Ishikawa (cell line): ENCODE results near the gene IL4R.

ENCODE experiments used
- CEBPB ChIP-seq: IDR thresholded peaks from 2 replicates; pipeline ENCODE4 v1.6.1; 2012
- CREB1 ChIP-seq: IDR thresholded peaks from 2 replicates; pipeline ENCODE4 v1.6.1; 2012; ENCODE audit warnings: low read depth
- EGR1 ChIP-seq: IDR thresholded peaks from 2 replicates; pipeline ENCODE4 v1.6.1; 2012
- EP300 ChIP-seq: IDR thresholded peaks from 2 replicates; pipeline ENCODE4 v1.6.1; 2012; ENCODE audit warnings: borderline replicate concordance
- FOXM1 ChIP-seq: IDR thresholded peaks from 2 replicates; pipeline ENCODE4 v1.6.1; 2012; ENCODE audit warnings: low read depth, borderline replicate concordance
- NFIC ChIP-seq: IDR thresholded peaks from 2 replicates; pipeline ENCODE4 v1.6.1; 2012
- RAD21 ChIP-seq: IDR thresholded peaks from 2 replicates; pipeline ENCODE4 v1.6.1; 2012; ENCODE audit warnings: low read depth
- TAF1 ChIP-seq: IDR thresholded peaks from 2 replicates; pipeline ENCODE4 v1.6.1; 2012; ENCODE audit warnings: low read depth, mild to moderate bottlenecking
- TCF12 ChIP-seq: IDR thresholded peaks from 2 replicates; pipeline ENCODE4 v1.6.1; 2012; ENCODE audit warnings: low read depth
- TEAD4 ChIP-seq: IDR thresholded peaks from 2 replicates; pipeline ENCODE4 v1.6.1; 2012
- YY1 ChIP-seq: IDR thresholded peaks from 2 replicates; pipeline ENCODE4 v1.6.1; 2012; ENCODE audit warnings: low read depth
- ZBTB7A ChIP-seq: IDR thresholded peaks from 2 replicates; pipeline ENCODE4 v1.6.1; 2012; ENCODE audit warnings: low read depth
- TF ChIP-seq, protein P1 (sequence below): IDR thresholded peaks from 2 replicates; pipeline ENCODE4 v1.6.1; 2012; ENCODE audit warnings: low read depth, mild to moderate bottlenecking
- TF ChIP-seq, protein P2 (sequence below): IDR thresholded peaks from 2 replicates; pipeline ENCODE4 v1.6.1; 2012
- TF ChIP-seq, protein P3 (sequence below): IDR thresholded peaks from 2 replicates; pipeline ENCODE4 v1.6.1; 2012

Gene IL4R

GRCh38 chr16:27269300-27270150 lies 44.2 kb upstream of the IL4R start:
- TF ChIP-seq RAD21 (no peak), NFIC (no peak), TCF12 (no peak), ZBTB7A (no peak), TEAD4 (no peak), EGR1 (no peak), TAF1 (no peak), FOXM1 (no peak), CEBPB (no peak), YY1 (no peak), CREB1 (no peak), EP300 (no peak)
- TF ChIP-seq, protein P1, sequence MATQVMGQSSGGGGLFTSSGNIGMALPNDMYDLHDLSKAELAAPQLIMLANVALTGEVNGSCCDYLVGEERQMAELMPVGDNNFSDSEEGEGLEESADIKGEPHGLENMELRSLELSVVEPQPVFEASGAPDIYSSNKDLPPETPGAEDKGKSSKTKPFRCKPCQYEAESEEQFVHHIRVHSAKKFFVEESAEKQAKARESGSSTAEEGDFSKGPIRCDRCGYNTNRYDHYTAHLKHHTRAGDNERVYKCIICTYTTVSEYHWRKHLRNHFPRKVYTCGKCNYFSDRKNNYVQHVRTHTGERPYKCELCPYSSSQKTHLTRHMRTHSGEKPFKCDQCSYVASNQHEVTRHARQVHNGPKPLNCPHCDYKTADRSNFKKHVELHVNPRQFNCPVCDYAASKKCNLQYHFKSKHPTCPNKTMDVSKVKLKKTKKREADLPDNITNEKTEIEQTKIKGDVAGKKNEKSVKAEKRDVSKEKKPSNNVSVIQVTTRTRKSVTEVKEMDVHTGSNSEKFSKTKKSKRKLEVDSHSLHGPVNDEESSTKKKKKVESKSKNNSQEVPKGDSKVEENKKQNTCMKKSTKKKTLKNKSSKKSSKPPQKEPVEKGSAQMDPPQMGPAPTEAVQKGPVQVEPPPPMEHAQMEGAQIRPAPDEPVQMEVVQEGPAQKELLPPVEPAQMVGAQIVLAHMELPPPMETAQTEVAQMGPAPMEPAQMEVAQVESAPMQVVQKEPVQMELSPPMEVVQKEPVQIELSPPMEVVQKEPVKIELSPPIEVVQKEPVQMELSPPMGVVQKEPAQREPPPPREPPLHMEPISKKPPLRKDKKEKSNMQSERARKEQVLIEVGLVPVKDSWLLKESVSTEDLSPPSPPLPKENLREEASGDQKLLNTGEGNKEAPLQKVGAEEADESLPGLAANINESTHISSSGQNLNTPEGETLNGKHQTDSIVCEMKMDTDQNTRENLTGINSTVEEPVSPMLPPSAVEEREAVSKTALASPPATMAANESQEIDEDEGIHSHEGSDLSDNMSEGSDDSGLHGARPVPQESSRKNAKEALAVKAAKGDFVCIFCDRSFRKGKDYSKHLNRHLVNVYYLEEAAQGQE: no peak
- TF ChIP-seq, protein P2, sequence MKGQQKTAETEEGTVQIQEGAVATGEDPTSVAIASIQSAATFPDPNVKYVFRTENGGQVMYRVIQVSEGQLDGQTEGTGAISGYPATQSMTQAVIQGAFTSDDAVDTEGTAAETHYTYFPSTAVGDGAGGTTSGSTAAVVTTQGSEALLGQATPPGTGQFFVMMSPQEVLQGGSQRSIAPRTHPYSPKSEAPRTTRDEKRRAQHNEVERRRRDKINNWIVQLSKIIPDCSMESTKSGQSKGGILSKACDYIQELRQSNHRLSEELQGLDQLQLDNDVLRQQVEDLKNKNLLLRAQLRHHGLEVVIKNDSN: no peak
- TF ChIP-seq, protein P3, sequence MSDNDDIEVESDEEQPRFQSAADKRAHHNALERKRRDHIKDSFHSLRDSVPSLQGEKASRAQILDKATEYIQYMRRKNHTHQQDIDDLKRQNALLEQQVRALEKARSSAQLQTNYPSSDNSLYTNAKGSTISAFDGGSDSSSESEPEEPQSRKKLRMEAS: no peak

DNA sequence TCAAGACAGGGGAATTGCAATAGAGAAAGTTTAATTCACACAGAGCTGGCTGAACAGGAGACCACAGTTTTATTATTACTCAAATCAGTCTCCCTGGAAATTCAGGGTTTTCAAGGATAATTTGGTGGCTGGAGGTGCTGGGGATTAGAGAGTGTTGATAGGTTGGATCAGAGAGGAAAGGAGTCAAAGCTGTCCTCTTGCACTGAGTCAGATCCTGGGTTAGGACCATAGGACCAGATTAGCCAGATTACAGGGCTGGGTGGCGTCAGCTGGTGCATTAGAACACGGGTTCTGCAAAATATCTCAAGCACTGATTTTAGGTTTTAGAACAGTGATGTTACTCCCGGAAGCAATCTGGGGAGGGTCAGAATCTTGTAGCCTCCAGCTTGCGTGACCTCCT lies 43.4 kb upstream of the IL4R start:
- TF ChIP-seq, protein P1: no peak
- TF ChIP-seq, protein P2: no peak
- TF ChIP-seq ZBTB7A (no peak), RAD21 (no peak), YY1 (no peak), TAF1 (no peak), FOXM1 (no peak), NFIC (no peak), EP300 (no peak), CEBPB (no peak), TCF12 (no peak), EGR1 (no peak), TEAD4 (no peak), CREB1 (no peak)
- TF ChIP-seq, protein P3: no peak

GRCh38 chr16:27272076-27272475 lies 41.7 kb upstream of the IL4R start:
- TF ChIP-seq NFIC (no peak), TEAD4 (no peak), RAD21 (no peak), TCF12 (no peak), YY1 (no peak), FOXM1 (no peak), ZBTB7A (no peak), EGR1 (no peak), EP300 (no peak), TAF1 (no peak)
- TF ChIP-seq, protein P2: no peak
- TF ChIP-seq, protein P1: no peak
- TF ChIP-seq, protein P3: no peak
